HepG2 (cell line): Measurements from ENCODE around the gene MTA3. TPM values are rescaled to one million over a fixed set of nuclear protein-coding genes. Genes with fewer than 3 reads are reported as not detected.

Experiments used
- ATAC-seq: fragments of 200-7000 bp; cut with Tn5 transposase; 3 replicates; pipeline ENCODE4 v1.9.1; 2020; ENCODE audit warnings: mild to moderate bottlenecking, moderate library complexity
- BruUV-seq: library from RNA; stranded (reverse); fragments of 400-500 nt; replicated peaks from 2 replicates; lab custom pipeline; 2021; lab: Mats Ljungman, UMichigan
- CTCF ChIA-PET: fragments of 300-600 bp; formaldehyde crosslinking; extraction: SDS; loops from one replicate; lab custom pipeline; 2021; ENCODE audit warnings: low total read pairs, inconsistent platforms, low intra/inter-chr PET ratio; lab: Yijun Ruan, JAX
- POLR2A ChIA-PET: fragments of 350-600 bp; sonication (Branson Sonifier 250); formaldehyde crosslinking; loops from one replicate; lab custom pipeline; 2020; ENCODE audit warnings: antibody characterized with exemption, inconsistent platforms; lab: Yijun Ruan, JAX
- DNase-seq: peaks from one replicate; pipeline ENCODE4 v3.0.0-alpha.2; 2015; ENCODE audit warnings: low spot score
- FAIRE-seq: peaks from 3 replicates; lab custom pipeline; 2011; peaks lifted over from hg19 to GRCh38; lab: Jason Lieb, UNC
- H2AFZ ChIP-seq: one replicate; pipeline ENCODE4 v1.6.1; 2011; ENCODE audit warnings: low read length, inconsistent platforms
- H3K27ac ChIP-seq: fragments of 300-600 bp; 3 replicates; pipeline ENCODE4 v1.8.0; 2011; ENCODE audit warnings: mixed run types, mild to moderate bottlenecking, mixed read lengths, low read length, inconsistent platforms; ENCODE audit not compliant: insufficient read depth; ENCODE audit errors: extremely low read length
- H3K27me3 ChIP-seq, 2 experiments: fragments of 200-600 bp in 1 of 2; 2 replicates in 1 of 2; 3 replicates in 1 of 2; pipeline versions ENCODE4 v1.6.0 to v1.8.0; 2011; ENCODE audit warnings: low read length in 2 of 2, mild to moderate bottlenecking in 2 of 2, moderate library complexity in 2 of 2, inconsistent platforms in 1 of 2; ENCODE audit not compliant: insufficient read depth in 2 of 2, control insufficient read depth in 1 of 2
- H3K36me3 ChIP-seq, 2 experiments: fragments of 200-600 bp in 1 of 2; replicated peaks in 1 of 2; 2 replicates in 1 of 2; 3 replicates in 1 of 2; pipeline versions ENCODE4 v1.5.1 to v1.8.0; 2011; ENCODE audit warnings: low read length in 2 of 2, inconsistent platforms in 1 of 2; ENCODE audit not compliant: insufficient read depth in 2 of 2, control insufficient read depth in 1 of 2
- H3K4me1 ChIP-seq: 2 replicates; pipeline ENCODE4 v1.5.1; 2012; ENCODE audit warnings: low read length, inconsistent platforms; ENCODE audit not compliant: insufficient read depth
- H3K4me2 ChIP-seq: 2 replicates; pipeline ENCODE4 v1.6.0; 2011; ENCODE audit warnings: low read depth, low read length, inconsistent platforms
- H3K4me3 ChIP-seq, 3 experiments: fragments of 200-600 bp in 1 of 3; sonication (generic), shearing (Covaris generic) in 1 of 3; replicated peaks in 1 of 3; 2 replicates each; pipeline ENCODE4 v1.5.1; 2011 to 2016; ENCODE audit warnings: low read length in 3 of 3, inconsistent platforms in 2 of 3, low read depth in 2 of 3, mild to moderate bottlenecking in 2 of 3, control low read depth in 1 of 3, mixed read lengths in 1 of 3; ENCODE audit not compliant: insufficient read depth in 1 of 3
- H3K79me2 ChIP-seq: one replicate; pipeline ENCODE4 v1.6.1; 2011; ENCODE audit warnings: low read length, inconsistent platforms; ENCODE audit not compliant: insufficient read depth
- H3K9ac ChIP-seq: 2 replicates; pipeline ENCODE4 v1.6.0; 2011; ENCODE audit warnings: mild to moderate bottlenecking, low read depth, low read length, inconsistent platforms; ENCODE audit not compliant: insufficient read depth
- H3K9me3 ChIP-seq: 2 replicates; pipeline ENCODE4 v1.5.1; 2012; ENCODE audit warnings: mild to moderate bottlenecking, low read length
- H4K20me1 ChIP-seq: 2 replicates; pipeline ENCODE4 v1.6.0; 2011; ENCODE audit warnings: inconsistent platforms, mild to moderate bottlenecking, low read length, moderate library complexity; ENCODE audit not compliant: insufficient read depth
- POLR2G ChIP-seq: fragments of 200-400 bp; formaldehyde crosslinking; IDR thresholded peaks from 2 replicates; pipeline ENCODE4 v1.6.1; 2018; ENCODE audit warnings: mild to moderate bottlenecking, low read depth, low read length, moderate library complexity
- RBM22 ChIP-seq: fragments of 200-400 bp; formaldehyde crosslinking; optimal IDR thresholded peaks from 2 replicates; pipeline ENCODE3; 2017; ENCODE audit warnings: mild to moderate bottlenecking, low read length, moderate library complexity
- ZC3H4 ChIP-seq: sonication (generic); formaldehyde crosslinking; IDR thresholded peaks from 2 replicates; pipeline ENCODE4 v1.4.0; 2020; ENCODE audit warnings: missing genetic modification reagents, borderline replicate concordance
- ZNF747 ChIP-seq: sonication (generic); formaldehyde crosslinking; IDR thresholded peaks from 2 replicates; pipeline ENCODE4 v1.8.1; 2023; ENCODE audit warnings: missing genetic modification reagents, mild to moderate bottlenecking, borderline replicate concordance
- WGBS: methylation state at CpG from one replicate; pipeline ENCODE4 v1.1.6; 2017; ENCODE audit warnings: low lambda C conversion rate; 5-methylcytosine and 5-hydroxymethylcytosine counted together
- in situ Hi-C: cut with HindIII; loops from 2 replicates; pipeline ENCODE4 v1.10.0; 2017; ENCODE audit warnings: low pct_unique_long_range_greater_than_20kb; ENCODE audit not compliant: extremely low pct_ligation_motif_present
- intact Hi-C: fragments of 100-400 bp; cut with micrococcal nuclease; formaldehyde crosslinking; loops from one replicate; pipeline ENCODE4 v1.10.0; 2022; ENCODE audit not compliant: unreplicated experiment
- polyA plus RNA-seq, 8 experiments: library from polyadenylated mRNA; depleted of rRNA in 3 of 8; stranded (reverse) in 7 of 8; unstranded in 1 of 8; fragments of >200 nt; fragmentation: Illumina TruSeq in 4 of 8; extraction: Trizol in 4 of 8; gene quantifications; 2 replicates each; pipeline versions ENCODE4 v1.2.1 to v1.2.3, GENCODE V29; 2011 to 2016; ENCODE audit warnings: low read depth in 4 of 8, missing spikeins in 1 of 8, mixed read lengths in 1 of 8; ENCODE audit not compliant: insufficient read depth in 1 of 8
- total RNA-seq, 5 experiments: library from RNA; depleted of rRNA; stranded (reverse); fragments of >200 nt; fragmentation: Illumina TruSeq; extraction: Trizol; gene quantifications; 2 replicates each; pipeline ENCODE4 v1.2.3, GENCODE V29; 2016; ENCODE audit warnings: low read depth in 1 of 5
- TF ChIP-seq, protein P1 (sequence below): sonication (generic); formaldehyde crosslinking; IDR thresholded peaks from 2 replicates; pipeline ENCODE4 v1.5.0; 2020; ENCODE audit warnings: mild to moderate bottlenecking, missing genetic modification reagents
- TF ChIP-seq, protein P2 (sequence below): sonication (generic); formaldehyde crosslinking; IDR thresholded peaks from 2 replicates; pipeline ENCODE4 v1.4.0; 2020; ENCODE audit warnings: missing genetic modification reagents

The MTA3 gene
- total and polyA plus RNA-seq, 2 of the 13 experiments (the other 11 are each of a cell fraction or from before 2014, with no cell fraction given), result 48.8 to 77.8 TPM

DNA sequence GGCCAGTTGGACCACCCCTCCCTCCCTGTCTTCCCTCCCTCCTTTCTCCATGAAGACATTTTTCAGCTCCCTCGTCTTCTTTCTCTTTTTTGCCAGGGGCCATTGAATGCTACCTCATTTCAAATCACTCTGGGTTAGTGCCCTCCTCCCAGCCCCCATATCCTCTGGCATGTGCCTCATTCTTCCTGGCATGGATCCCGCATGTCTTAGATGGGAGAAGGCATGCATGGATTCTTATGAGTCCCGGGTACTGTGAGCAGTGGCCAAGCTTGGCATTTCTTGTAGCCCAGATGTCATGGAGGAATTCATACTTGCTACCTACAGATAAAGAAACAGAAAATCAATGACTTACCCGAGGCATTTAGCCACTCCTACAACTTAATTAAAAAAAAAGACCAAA lies 232.9 kb downstream of the MTA3 start:
- H3K9me3 ChIP-seq, result no peaks in the 10 kb centered on the region
- in situ Hi-C loops, result no loop called here
- POLR2A ChIA-PET, result interaction anchor here (2.1 to 2.9 kb wide), 3 partner anchors 9 to 13 kb away, joined by 14 to 40 read pairs (median 27); partner anchors contain the start of gene HAAO
- H3K4me1 ChIP-seq, result peaks cover 19% of the 10 kb centered on the region
- CTCF ChIA-PET, result no interaction called here
- FAIRE-seq (no peak), DNase-seq (no peak)
- H3K27me3 ChIP-seq, result no peaks in the 10 kb centered on the region; a peak in 1 of 5 replicates
- no peaks in the 10 kb centered on the region for H3K79me2 ChIP-seq
- no peak overlapping the region for H3K27ac ChIP-seq
- TF ChIP-seq RBM22 (peak; percentile 27), ZC3H4 (no peak), POLR2G (0 out of 2 replicates have a peak, but pooled peaks have one; percentile 16)
- TF ChIP-seq, all 625 proteins: peak for 2
- Histone ChIP-seq H3K36me3 (no peaks in the 10 kb centered on the region), H3K9ac (no peak overlapping the region), H3K4me2 (no peak overlapping the region), H3K4me3 (no peak overlapping the region), H2AFZ (no peak overlapping the region), H4K20me1 (no peaks in the 10 kb centered on the region)
- WGBS, result 67% methylated on average over 4 of the region's 4 CpGs
- intact Hi-C loops, result no loop called here
- ATAC-seq, result peak; percentile 12
- no TSS peak for BruUV-seq

DNA sequence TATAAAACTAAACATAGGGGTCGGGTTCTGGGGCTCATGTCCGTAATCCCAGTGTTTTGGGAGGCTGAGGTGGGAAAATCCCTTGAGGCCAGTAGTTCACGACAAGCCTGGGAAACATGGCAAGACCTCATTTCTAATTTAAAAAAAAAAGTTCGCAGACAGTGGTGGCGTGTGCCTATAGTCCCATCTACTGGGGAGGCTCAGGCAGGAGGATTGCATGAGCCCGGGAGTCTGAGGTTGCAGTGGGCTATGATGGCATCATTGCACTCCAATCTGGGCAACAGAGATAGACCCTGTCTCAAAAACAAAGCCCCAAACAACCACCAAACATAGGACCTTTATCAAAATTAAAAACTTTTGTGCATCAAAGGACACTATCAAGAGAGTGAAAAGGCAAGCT lies 233.7 kb downstream of the MTA3 start:
- Histone ChIP-seq H3K36me3 (no peaks in the 10 kb centered on the region), H3K4me2 (no peak overlapping the region), H3K27ac (no peak overlapping the region), H2AFZ (no peak overlapping the region), H3K4me1 (peaks cover 15% of the 10 kb centered on the region), H3K4me3 (no peak overlapping the region), H3K27me3 (no peaks in the 10 kb centered on the region; a peak in 1 of 5 replicates), H3K9me3 (no peaks in the 10 kb centered on the region), H3K9ac (no peak overlapping the region), H4K20me1 (no peaks in the 10 kb centered on the region), H3K79me2 (no peaks in the 10 kb centered on the region)
- intact Hi-C loops, result no loop called here
- TF ChIP-seq, protein P1, sequence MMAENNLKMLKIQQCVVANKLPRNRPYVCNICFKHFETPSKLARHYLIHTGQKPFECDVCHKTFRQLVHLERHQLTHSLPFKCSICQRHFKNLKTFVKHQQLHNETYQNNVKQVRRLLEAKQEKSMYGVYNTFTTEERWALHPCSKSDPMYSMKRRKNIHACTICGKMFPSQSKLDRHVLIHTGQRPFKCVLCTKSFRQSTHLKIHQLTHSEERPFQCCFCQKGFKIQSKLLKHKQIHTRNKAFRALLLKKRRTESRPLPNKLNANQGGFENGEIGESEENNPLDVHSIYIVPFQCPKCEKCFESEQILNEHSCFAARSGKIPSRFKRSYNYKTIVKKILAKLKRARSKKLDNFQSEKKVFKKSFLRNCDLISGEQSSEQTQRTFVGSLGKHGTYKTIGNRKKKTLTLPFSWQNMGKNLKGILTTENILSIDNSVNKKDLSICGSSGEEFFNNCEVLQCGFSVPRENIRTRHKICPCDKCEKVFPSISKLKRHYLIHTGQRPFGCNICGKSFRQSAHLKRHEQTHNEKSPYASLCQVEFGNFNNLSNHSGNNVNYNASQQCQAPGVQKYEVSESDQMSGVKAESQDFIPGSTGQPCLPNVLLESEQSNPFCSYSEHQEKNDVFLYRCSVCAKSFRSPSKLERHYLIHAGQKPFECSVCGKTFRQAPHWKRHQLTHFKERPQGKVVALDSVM (CRISPR knock-in tag), result peak; percentile 61; the same call in 1 of the 2 replicates
- TF ChIP-seq, protein P2, sequence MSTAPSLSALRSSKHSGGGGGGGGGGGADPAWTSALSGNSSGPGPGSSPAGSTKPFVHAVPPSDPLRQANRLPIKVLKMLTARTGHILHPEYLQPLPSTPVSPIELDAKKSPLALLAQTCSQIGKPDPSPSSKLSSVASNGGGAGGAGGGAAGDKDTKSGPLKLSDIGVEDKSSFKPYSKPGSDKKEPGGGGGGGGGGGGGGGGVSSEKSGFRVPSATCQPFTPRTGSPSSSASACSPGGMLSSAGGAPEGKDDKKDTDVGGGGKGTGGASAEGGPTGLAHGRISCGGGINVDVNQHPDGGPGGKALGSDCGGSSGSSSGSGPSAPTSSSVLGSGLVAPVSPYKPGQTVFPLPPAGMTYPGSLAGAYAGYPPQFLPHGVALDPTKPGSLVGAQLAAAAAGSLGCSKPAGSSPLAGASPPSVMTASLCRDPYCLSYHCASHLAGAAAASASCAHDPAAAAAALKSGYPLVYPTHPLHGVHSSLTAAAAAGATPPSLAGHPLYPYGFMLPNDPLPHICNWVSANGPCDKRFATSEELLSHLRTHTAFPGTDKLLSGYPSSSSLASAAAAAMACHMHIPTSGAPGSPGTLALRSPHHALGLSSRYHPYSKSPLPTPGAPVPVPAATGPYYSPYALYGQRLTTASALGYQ, result 0 out of 2 replicates have a peak, but pooled peaks have one; percentile 37
- TF ChIP-seq ZNF747, result no peak
- no peak for ATAC-seq
- in situ Hi-C loops, result no loop called here
- no TSS peak for BruUV-seq
- WGBS, result 75% methylated on average over 6 of the region's 6 CpGs
- DNase-seq, result no peak
- no peak for FAIRE-seq
- ChIA-PET CTCF (no interaction called here), POLR2A (no interaction called here)
